Thyroid gland (tissue), 4 donors: Measurements from ENCODE around the gene AGBL4.

ENCODE experiments used
- POLR2A ChIP-seq, 2 donors: fragments of 450-650 bp; IDR thresholded peaks; one replicate each; pipeline ENCODE4 v1.6.1; 2017; ENCODE audit warnings: antibody characterized with exemption in 2 of 2, mild to moderate bottlenecking in 2 of 2, moderate library complexity in 1 of 2
- TF ChIP-seq, protein P1 (sequence below), 6 experiments: fragments of 200-600 bp in 3 of 6; fragments of 450-650 bp in 3 of 6; sonication (generic) in 3 of 6; IDR thresholded peaks; one replicate each; pipeline ENCODE4 v1.5.1; 2016 to 2019; ENCODE audit warnings: antibody characterized with exemption in 6 of 6, mild to moderate bottlenecking in 2 of 6, inconsistent platforms in 1 of 6, moderate library complexity in 1 of 6

DNA sequence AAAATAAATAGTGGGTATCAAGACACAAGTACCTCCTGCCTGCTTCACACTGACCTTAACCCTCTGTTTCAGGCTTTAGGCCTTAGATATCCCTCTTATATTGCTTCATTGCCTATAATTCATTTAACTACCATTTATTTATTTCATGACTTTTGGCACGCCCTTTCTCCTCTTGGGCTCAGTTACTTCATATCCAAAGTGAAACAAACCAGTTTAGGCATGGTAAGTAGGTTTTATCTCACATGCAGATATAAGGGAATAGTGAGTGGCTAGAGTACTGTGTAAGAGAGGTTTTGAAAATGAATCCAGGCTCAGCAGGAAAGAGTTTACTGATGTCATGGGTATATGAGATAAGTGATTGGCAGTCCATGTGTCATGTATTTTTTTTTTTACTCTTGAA is 1177.3 kb downstream of the AGBL4 start:
- TF ChIP-seq, protein P1, sequence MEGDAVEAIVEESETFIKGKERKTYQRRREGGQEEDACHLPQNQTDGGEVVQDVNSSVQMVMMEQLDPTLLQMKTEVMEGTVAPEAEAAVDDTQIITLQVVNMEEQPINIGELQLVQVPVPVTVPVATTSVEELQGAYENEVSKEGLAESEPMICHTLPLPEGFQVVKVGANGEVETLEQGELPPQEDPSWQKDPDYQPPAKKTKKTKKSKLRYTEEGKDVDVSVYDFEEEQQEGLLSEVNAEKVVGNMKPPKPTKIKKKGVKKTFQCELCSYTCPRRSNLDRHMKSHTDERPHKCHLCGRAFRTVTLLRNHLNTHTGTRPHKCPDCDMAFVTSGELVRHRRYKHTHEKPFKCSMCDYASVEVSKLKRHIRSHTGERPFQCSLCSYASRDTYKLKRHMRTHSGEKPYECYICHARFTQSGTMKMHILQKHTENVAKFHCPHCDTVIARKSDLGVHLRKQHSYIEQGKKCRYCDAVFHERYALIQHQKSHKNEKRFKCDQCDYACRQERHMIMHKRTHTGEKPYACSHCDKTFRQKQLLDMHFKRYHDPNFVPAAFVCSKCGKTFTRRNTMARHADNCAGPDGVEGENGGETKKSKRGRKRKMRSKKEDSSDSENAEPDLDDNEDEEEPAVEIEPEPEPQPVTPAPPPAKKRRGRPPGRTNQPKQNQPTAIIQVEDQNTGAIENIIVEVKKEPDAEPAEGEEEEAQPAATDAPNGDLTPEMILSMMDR (IDR thresholded peaks at IDR 0.05): no peak
- TF ChIP-seq POLR2A (IDR thresholded peaks at IDR 0.05): no peak
